Colonic mucosa (tissue), 4 donors: ENCODE results near the gene NOS1. TPM values are rescaled to one million over a fixed set of nuclear protein-coding genes. Genes with fewer than 3 reads are reported as not detected.

Experiments
- DNase-seq: peaks from one replicate; pipeline ENCODE4 v3.0.0-alpha.2; 2020
- H3K27ac ChIP-seq: fragments of 200-600 bp; one replicate; pipeline ENCODE4 v1.8.0; 2021
- H3K27me3 ChIP-seq: fragments of 200-600 bp; one replicate; pipeline ENCODE4 v1.8.0; 2021
- H3K36me3 ChIP-seq: fragments of 200-600 bp; one replicate; pipeline ENCODE4 v1.8.0; 2021
- H3K4me1 ChIP-seq: fragments of 200-600 bp; one replicate; pipeline ENCODE4 v1.8.0; 2021; ENCODE audit warnings: mild to moderate bottlenecking
- H3K4me3 ChIP-seq: fragments of 200-600 bp; one replicate; pipeline ENCODE4 v1.8.0; 2021
- H3K9ac ChIP-seq, 2 donors: one replicate each; pipeline ENCODE4 v1.7.0; 2013; ENCODE audit warnings: control low read depth in 2 of 2, low read depth in 2 of 2, low read length in 2 of 2
- H3K9me3 ChIP-seq: fragments of 200-600 bp; one replicate; pipeline ENCODE4 v1.8.0; 2021
- intact Hi-C: fragments of 100-400 bp; cut with DNase I; formaldehyde crosslinking; loops from one replicate; pipeline ENCODE4 v1.14.1; 2022
- total RNA-seq, 2 donors: library from RNA; stranded (reverse); fragmentation: NEBNext Ultra II Directional in 1 of 2; extraction: Animal tissue kit (Norgen Biotek cat#: 25700) in 1 of 2; gene quantifications; one replicate each; pipeline ENCODE4 v1.2.1, GENCODE V29; 2021
- TF ChIP-seq, protein P1 (sequence below): fragments of 200-600 bp; IDR thresholded peaks from one replicate; pipeline ENCODE4 v1.8.0; 2022; ENCODE audit warnings: antibody characterized with exemption, mild to moderate bottlenecking
- donor health status: healthy.
- donor health status: DM: no; HTN: no; CAD: no.
- donor health status: DM: no; HTN: no; CAD: no.

NOS1 gene
- total RNA-seq, 2 donors from 2014 or later: 0.07 to 1.9 TPM

DNA sequence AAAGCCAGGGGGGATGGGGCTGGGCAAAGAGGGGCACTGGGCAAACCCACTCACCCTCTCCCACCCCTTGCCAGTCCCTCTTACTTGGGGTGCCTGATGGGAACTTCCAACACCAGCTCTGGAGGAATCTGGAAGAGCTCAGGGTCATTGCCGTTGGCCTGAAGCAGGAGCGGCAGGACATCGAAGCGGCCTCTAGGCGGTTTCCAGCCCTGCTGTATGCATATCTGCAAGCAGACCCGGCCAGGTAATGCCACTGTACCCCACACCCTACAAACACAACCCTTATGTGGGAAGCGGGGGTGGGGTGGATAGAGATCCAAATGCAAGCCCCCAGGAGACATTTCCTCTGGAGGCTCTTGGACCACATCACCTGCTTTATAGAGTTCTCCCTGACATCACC lies 83.6 kb downstream of the NOS1 start:
- TF ChIP-seq, protein P1, sequence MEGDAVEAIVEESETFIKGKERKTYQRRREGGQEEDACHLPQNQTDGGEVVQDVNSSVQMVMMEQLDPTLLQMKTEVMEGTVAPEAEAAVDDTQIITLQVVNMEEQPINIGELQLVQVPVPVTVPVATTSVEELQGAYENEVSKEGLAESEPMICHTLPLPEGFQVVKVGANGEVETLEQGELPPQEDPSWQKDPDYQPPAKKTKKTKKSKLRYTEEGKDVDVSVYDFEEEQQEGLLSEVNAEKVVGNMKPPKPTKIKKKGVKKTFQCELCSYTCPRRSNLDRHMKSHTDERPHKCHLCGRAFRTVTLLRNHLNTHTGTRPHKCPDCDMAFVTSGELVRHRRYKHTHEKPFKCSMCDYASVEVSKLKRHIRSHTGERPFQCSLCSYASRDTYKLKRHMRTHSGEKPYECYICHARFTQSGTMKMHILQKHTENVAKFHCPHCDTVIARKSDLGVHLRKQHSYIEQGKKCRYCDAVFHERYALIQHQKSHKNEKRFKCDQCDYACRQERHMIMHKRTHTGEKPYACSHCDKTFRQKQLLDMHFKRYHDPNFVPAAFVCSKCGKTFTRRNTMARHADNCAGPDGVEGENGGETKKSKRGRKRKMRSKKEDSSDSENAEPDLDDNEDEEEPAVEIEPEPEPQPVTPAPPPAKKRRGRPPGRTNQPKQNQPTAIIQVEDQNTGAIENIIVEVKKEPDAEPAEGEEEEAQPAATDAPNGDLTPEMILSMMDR: no peak
- no peak overlapping the region for H3K4me3 ChIP-seq
- H3K9ac ChIP-seq: no peak overlapping the region
- DNase-seq: no peak
- H3K4me1 ChIP-seq: no peaks in the 10 kb centered on the region
- H3K36me3 ChIP-seq: no peaks in the 10 kb centered on the region
- no peaks in the 10 kb centered on the region for H3K27me3 ChIP-seq
- intact Hi-C loops: no loop called here
- no peaks in the 10 kb centered on the region for H3K9me3 ChIP-seq
- H3K27ac ChIP-seq: no peak overlapping the region

DNA sequence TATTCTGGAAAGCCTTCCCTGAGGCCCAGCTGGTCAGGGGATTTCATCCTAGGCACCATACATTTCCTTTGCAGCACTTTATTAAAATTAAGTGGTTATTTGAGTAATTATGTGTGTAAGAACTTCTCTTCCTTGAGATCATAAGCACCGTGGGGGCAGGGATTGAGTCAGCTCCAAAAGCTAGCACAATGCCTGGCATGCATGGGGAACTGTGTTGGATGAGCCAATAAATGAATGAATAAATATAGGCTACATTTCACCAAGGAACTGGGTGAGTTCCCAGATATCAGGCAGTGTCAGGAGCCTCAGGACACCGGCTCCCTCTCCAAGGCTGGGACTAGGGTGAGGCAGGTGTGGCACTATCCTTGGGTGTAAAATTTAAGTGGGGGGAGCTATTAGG lies 88.3 kb downstream of the NOS1 start:
- intact Hi-C loops: no loop called here
- TF ChIP-seq, protein P1: no peak
- H3K36me3 ChIP-seq: no peaks in the 10 kb centered on the region
- H3K4me1 ChIP-seq: no peaks in the 10 kb centered on the region
- H3K4me3 ChIP-seq: no peak overlapping the region
- no peak for DNase-seq
- H3K27ac ChIP-seq: no peak overlapping the region
- no peak overlapping the region for H3K9ac ChIP-seq
- no peaks in the 10 kb centered on the region for H3K9me3 ChIP-seq
- no peaks in the 10 kb centered on the region for H3K27me3 ChIP-seq

DNA sequence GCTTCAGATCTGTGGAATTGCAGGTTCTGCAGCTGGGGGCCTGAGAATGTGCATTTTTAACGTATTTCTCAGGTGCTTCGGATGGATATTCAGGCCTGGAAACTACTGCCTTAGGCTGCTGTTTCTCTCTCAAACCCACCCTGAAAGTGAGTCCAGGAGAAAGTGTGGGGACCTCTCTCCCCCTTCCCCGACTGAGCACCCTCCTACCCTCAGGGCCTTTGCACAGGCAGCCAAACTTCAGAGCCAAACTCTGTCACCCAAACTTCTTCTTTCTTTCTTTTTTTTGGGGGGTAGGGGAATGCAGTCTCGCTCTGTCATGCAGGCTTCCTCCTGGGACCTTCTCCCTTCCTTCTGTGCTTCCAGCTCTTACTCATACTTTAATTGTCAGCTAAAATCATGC lies 88.7 kb downstream of the NOS1 start:
- H3K36me3 ChIP-seq: no peaks in the 10 kb centered on the region
- H3K4me1 ChIP-seq: no peaks in the 10 kb centered on the region
- H3K9me3 ChIP-seq: no peaks in the 10 kb centered on the region
- H3K27me3 ChIP-seq: no peaks in the 10 kb centered on the region
- no peak overlapping the region for H3K4me3 ChIP-seq
- TF ChIP-seq, protein P1: no peak
- H3K9ac ChIP-seq: no peak overlapping the region
- no peak for DNase-seq
- no peak overlapping the region for H3K27ac ChIP-seq
- intact Hi-C loops: no loop called here

DNA sequence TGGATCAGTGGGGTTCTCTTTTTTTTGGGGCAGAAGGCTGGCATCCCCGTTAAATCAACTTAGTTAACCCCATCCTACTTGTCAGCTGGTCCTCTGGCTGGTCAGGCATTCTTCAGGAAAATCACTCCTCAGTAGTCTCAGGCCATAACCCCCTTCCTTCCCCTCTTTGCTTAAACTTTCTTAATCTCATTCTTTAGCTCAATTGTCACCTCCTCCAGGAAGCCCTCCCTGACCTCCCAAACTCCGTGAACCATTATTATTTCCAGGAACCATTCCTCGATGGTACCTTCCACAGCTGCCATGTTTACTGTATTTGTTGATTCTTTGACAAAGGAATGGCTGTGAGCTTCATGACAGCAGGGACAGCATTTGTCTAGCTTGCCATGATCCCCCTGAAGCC lies 98.7 kb downstream of the NOS1 start:
- H3K9me3 ChIP-seq: no peaks in the 10 kb centered on the region
- no peaks in the 10 kb centered on the region for H3K4me1 ChIP-seq
- H3K27me3 ChIP-seq: no peaks in the 10 kb centered on the region
- TF ChIP-seq, protein P1: no peak
- no peak overlapping the region for H3K27ac ChIP-seq
- H3K4me3 ChIP-seq: no peak overlapping the region
- no peak overlapping the region for H3K9ac ChIP-seq
- DNase-seq: no peak
- intact Hi-C loops: no loop called here
- no peaks in the 10 kb centered on the region for H3K36me3 ChIP-seq

DNA sequence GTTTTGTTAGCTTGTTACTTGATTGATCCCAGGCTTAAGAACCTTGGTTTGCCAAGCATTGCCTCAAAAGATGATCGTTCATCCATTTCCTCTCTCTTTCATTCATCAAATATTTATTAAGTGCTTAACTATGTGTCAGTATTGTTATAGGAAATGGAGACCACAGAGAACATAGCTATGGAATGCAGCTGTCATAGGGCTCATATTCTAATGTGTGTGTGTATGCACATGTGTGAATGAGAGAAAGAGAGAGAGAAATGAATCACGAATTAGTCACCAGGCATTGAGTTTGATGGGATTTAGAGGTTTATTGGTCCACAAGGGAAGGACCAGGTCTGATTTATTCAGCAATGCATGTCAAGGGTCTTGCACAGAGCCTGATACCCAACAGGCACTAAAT lies 100.2 kb downstream of the NOS1 start:
- Histone ChIP-seq H3K27me3 (no peaks in the 10 kb centered on the region), H3K9me3 (no peaks in the 10 kb centered on the region), H3K4me1 (no peaks in the 10 kb centered on the region), H3K9ac (no peak overlapping the region), H3K36me3 (no peaks in the 10 kb centered on the region), H3K27ac (no peak overlapping the region), H3K4me3 (no peak overlapping the region)
- TF ChIP-seq, protein P1: no peak
- intact Hi-C loops: no loop called here
- no peak for DNase-seq

DNA sequence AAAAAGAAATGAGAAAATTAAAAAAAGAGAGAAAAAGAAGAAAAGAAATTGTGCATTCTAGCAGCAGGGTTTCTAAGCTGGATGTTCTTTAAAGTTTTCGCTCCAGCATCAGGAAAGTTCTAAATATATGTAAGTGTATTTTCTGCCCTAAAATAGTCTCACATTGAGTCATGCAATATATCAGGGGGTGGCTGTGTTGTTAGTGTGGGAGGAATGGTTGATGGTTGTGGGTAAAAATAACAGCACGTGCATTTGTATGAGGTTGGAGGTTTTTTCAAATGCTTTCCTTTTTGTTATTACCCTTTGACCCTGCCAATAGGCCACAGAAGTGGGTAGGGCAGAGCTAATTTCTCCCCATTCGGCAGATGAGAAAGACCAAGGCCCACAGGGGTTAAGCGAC lies 106.0 kb downstream of the NOS1 start:
- Histone ChIP-seq H3K36me3 (no peaks in the 10 kb centered on the region), H3K27me3 (no peaks in the 10 kb centered on the region), H3K9me3 (no peaks in the 10 kb centered on the region), H3K27ac (no peak overlapping the region), H3K9ac (no peak overlapping the region), H3K4me1 (no peaks in the 10 kb centered on the region), H3K4me3 (no peak overlapping the region)
- intact Hi-C loops: no loop called here
- TF ChIP-seq, protein P1: no peak
- no peak for DNase-seq
